Esophagus mucosa (tissue), 1 donor: ENCODE data around the gene ZNF84. TPM values are rescaled to one million over a fixed set of nuclear protein-coding genes. Genes with fewer than 3 reads are reported as not detected.

ENCODE experiments used
- total RNA-seq: library from RNA; stranded (reverse); gene quantifications from one replicate; pipeline ENCODE4 v1.2.4, GENCODE V29; 2023
- donor health status: DM: yes; HTN: yes; CAD: no.

ZNF84 gene
- total RNA-seq, 1 donor from 2014 or later, result 5.5 TPM

Other genes starting within 250 kb of the ZNF84 start
- gene GOLGA3, start 208.6 kb upstream of the ZNF84 start, total RNA-seq, result 31.2 TPM
- gene CHFR, start 149.9 kb upstream of the ZNF84 start, total RNA-seq, result 30.6 TPM
- gene ZNF605, start 81.2 kb upstream of the ZNF84 start, total RNA-seq, result 5.3 TPM
- gene ZNF26, start 51.1 kb upstream of the ZNF84 start, total RNA-seq, result 4.7 TPM
- 11.4 TPM for gene ZNF140, start 43.4 kb downstream of the ZNF84 start, total RNA-seq
- 0.64 TPM for gene ZNF891, start 92.8 kb downstream of the ZNF84 start, total RNA-seq
- 2.4 TPM for gene ZNF10, start 93.1 kb downstream of the ZNF84 start, total RNA-seq
- gene ZNF268, start 144.0 kb downstream of the ZNF84 start, total RNA-seq, result 13.0 TPM
- not detected for gene ANHX, start 198.4 kb downstream of the ZNF84 start, total RNA-seq